HepG2 (cell line): ENCODE measurements around the gene DPH3. TPM values are rescaled to one million over a fixed set of nuclear protein-coding genes. Genes with fewer than 3 reads are reported as not detected.

Experiments used
- ARNT2 ChIP-seq: sonication (generic); formaldehyde crosslinking; IDR thresholded peaks from 2 replicates; pipeline ENCODE4 v1.8.0; 2022; ENCODE audit warnings: mild to moderate bottlenecking, low read depth, missing genetic modification reagents, moderate library complexity
- BRD4 ChIP-seq: sonication (generic); formaldehyde crosslinking; IDR thresholded peaks from 2 replicates; pipeline ENCODE4 v1.4.0; 2020; ENCODE audit warnings: missing genetic modification reagents
- CAMTA2 ChIP-seq: sonication (generic); formaldehyde crosslinking; IDR thresholded peaks from 2 replicates; pipeline ENCODE4 v1.4.0; 2020; ENCODE audit warnings: mild to moderate bottlenecking, missing genetic modification reagents, borderline replicate concordance
- CBX2 ChIP-seq, 2 experiments: fragments of 200-600 bp in 1 of 2; sonication (generic); formaldehyde crosslinking in 1 of 2; IDR thresholded peaks; 2 replicates each; pipeline versions ENCODE4 v1.7.0 to v1.8.1; 2018 to 2022; ENCODE audit warnings: low read depth in 2 of 2, low read length in 1 of 2, mild to moderate bottlenecking in 1 of 2, missing genetic modification reagents in 1 of 2
- CENPT ChIP-seq: sonication (generic); formaldehyde crosslinking; IDR thresholded peaks from 2 replicates; pipeline ENCODE4 v1.8.0; 2022; ENCODE audit warnings: low read depth, mild to moderate bottlenecking, moderate library complexity, missing genetic modification reagents
- CHD2 ChIP-seq: IDR thresholded peaks from 2 replicates; pipeline ENCODE4 v1.6.1; 2011; ENCODE audit warnings: low read depth, low read length, improper control_type of control experiment
- DPF2 ChIP-seq: sonication (generic); formaldehyde crosslinking; IDR thresholded peaks from 2 replicates; pipeline ENCODE4 v1.4.0; 2020; ENCODE audit warnings: mild to moderate bottlenecking, low read depth, missing genetic modification reagents, borderline replicate concordance
- FIP1L1 ChIP-seq: fragments of 200-400 bp; formaldehyde crosslinking; IDR thresholded peaks from 2 replicates; pipeline ENCODE4 v1.6.1; 2018; ENCODE audit warnings: low read depth, mild to moderate bottlenecking, low read length, moderate library complexity, borderline replicate concordance; ENCODE audit not compliant: insufficient read depth
- GLI4 ChIP-seq: sonication (generic); formaldehyde crosslinking; IDR thresholded peaks from 2 replicates; pipeline ENCODE4 v1.5.1; 2020; ENCODE audit warnings: missing genetic modification reagents, mild to moderate bottlenecking, moderate library complexity, borderline replicate concordance
- HOXD1 ChIP-seq: sonication (generic); formaldehyde crosslinking; IDR thresholded peaks from 2 replicates; pipeline ENCODE4 v1.5.0; 2020; ENCODE audit warnings: missing genetic modification reagents
- KLF9 ChIP-seq: IDR thresholded peaks from 2 replicates; pipeline ENCODE4 v1.6.1; 2016; ENCODE audit warnings: low read depth
- MAFF ChIP-seq: IDR thresholded peaks from 2 replicates; pipeline ENCODE4 v1.6.1; 2011; ENCODE audit warnings: low read depth, low read length, improper control_type of control experiment
- MAZ ChIP-seq, 2 experiments: sonication (generic) in 1 of 2; formaldehyde crosslinking in 1 of 2; IDR thresholded peaks; 2 replicates each; pipeline versions ENCODE4 v1.5.0 to v1.6.1; 2012 to 2020; ENCODE audit warnings: low read depth in 2 of 2, mild to moderate bottlenecking in 2 of 2, borderline replicate concordance in 1 of 2, improper control_type of control experiment in 1 of 2, low read length in 1 of 2, missing genetic modification reagents in 1 of 2, moderate library complexity in 1 of 2
- MBD4 ChIP-seq: IDR thresholded peaks from 2 replicates; pipeline ENCODE4 v1.6.1; 2012; ENCODE audit warnings: low read length, inconsistent platforms, borderline replicate concordance
- NR1H2 ChIP-seq: sonication (generic); formaldehyde crosslinking; IDR thresholded peaks from 2 replicates; pipeline ENCODE4 v1.8.1; 2022; ENCODE audit warnings: low read depth, missing genetic modification reagents, borderline replicate concordance
- PRMT3 ChIP-seq: sonication (generic); formaldehyde crosslinking; IDR thresholded peaks from 2 replicates; pipeline ENCODE4 v1.8.1; 2022; ENCODE audit warnings: low read depth, mild to moderate bottlenecking, moderate library complexity, missing genetic modification reagents, borderline replicate concordance
- SYNCRIP ChIP-seq: fragments of 200-400 bp; formaldehyde crosslinking; IDR thresholded peaks from 2 replicates; pipeline ENCODE4 v1.6.1; 2018; ENCODE audit warnings: mild to moderate bottlenecking, low read depth, low read length; ENCODE audit not compliant: insufficient read depth
- ZNF17 ChIP-seq: sonication (generic); formaldehyde crosslinking; IDR thresholded peaks from 2 replicates; pipeline ENCODE4 v1.5.0; 2020; ENCODE audit warnings: mild to moderate bottlenecking, missing genetic modification reagents
- ZNF274 ChIP-seq: sonication (generic); formaldehyde crosslinking; IDR thresholded peaks from 2 replicates; pipeline ENCODE4 v1.5.1; 2020; ENCODE audit warnings: mild to moderate bottlenecking, missing genetic modification reagents
- ZNF563 ChIP-seq: sonication (generic); formaldehyde crosslinking; IDR thresholded peaks from 2 replicates; pipeline ENCODE4 v1.8.0; 2022; ENCODE audit warnings: mild to moderate bottlenecking, moderate library complexity, missing genetic modification reagents
- ZNF703 ChIP-seq: sonication (generic); formaldehyde crosslinking; IDR thresholded peaks from 2 replicates; pipeline ENCODE4 v1.5.1; 2020; ENCODE audit warnings: missing genetic modification reagents, mild to moderate bottlenecking, moderate library complexity, borderline replicate concordance
- polyA plus RNA-seq, 8 experiments: library from polyadenylated mRNA; depleted of rRNA in 3 of 8; stranded (reverse) in 7 of 8; unstranded in 1 of 8; fragments of >200 nt; fragmentation: Illumina TruSeq in 4 of 8; extraction: Trizol in 4 of 8; gene quantifications; 2 replicates each; pipeline versions ENCODE4 v1.2.1 to v1.2.3, GENCODE V29; 2011 to 2016; ENCODE audit warnings: low read depth in 4 of 8, missing spikeins in 1 of 8, mixed read lengths in 1 of 8; ENCODE audit not compliant: insufficient read depth in 1 of 8
- total RNA-seq, 5 experiments: library from RNA; depleted of rRNA; stranded (reverse); fragments of >200 nt; fragmentation: Illumina TruSeq; extraction: Trizol; gene quantifications; 2 replicates each; pipeline ENCODE4 v1.2.3, GENCODE V29; 2016; ENCODE audit warnings: low read depth in 1 of 5
- TF ChIP-seq, protein P1 (sequence below): sonication (generic); formaldehyde crosslinking; IDR thresholded peaks from 2 replicates; pipeline ENCODE4 v1.5.1; 2020; ENCODE audit warnings: mild to moderate bottlenecking, missing genetic modification reagents, moderate library complexity

The DPH3 gene
- total and polyA plus RNA-seq, 2 of the 13 experiments (the other 11 are each of a cell fraction or from before 2014, with no cell fraction given) = 18.3 to 21.6 TPM

DNA sequence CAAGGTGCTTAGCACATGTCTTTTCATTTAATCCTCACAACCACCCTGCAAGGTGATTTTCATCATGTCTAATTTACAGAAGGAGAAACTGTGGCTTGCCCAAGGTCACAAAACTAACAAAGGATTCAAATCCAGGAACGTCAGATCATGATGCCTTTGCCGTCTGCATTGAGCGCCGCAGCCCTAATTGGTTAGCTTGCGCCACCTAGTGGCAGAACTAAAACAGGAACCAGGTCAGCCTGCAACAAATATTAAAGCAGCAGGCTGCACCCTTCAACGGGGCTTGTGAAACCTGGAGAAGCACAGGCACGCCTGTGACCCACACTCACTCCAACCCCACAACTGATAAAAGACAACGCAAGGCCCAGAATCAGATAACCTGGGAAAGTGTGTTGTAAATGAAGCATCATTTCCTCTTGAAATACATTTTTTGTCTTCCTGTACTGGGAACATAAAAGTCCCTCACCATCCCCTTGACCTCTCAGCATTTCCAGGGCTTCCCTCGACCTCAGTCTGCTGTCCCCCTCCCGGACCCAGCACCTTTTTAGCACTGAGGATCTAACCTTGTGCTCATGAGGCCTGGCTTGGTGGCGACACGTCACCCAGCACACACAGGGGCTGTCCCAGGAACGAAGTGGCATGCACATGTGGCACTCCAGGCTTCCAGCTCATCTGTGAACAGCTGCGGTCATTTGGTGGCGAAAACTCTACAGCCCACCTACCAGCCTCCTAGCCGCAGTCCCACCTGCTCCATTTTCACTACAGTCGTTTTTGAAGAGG is 17.3 kb downstream of the DPH3 start (continued):
- TF ChIP-seq DPF2 (no peak), ZNF563 (CRISPR knock-in tag) (no peak), MAZ (IDR thresholded peaks at IDR 0.05; ENCODE audit: borderline replicate concordance, low read depth, low read length) (no peak), MAZ (CRISPR knock-in tag; IDR thresholded peaks at IDR 0.05; ENCODE audit: low read depth) (no peak), HOXD1 (CRISPR knock-in tag) (no peak), PRMT3 (no peak), ZNF703 (CRISPR knock-in tag) (no peak), ZNF17 (CRISPR knock-in tag) (no peak), CHD2 (no peak), MAFF (no peak), CENPT (CRISPR knock-in tag) (no peak), CBX2 (IDR thresholded peaks at IDR 0.05; ENCODE audit: low read depth, low read length) (no peak), CBX2 (CRISPR knock-in tag; IDR thresholded peaks at IDR 0.05; ENCODE audit: low read depth) (no peak), CAMTA2 (CRISPR knock-in tag) (no peak), GLI4 (CRISPR knock-in tag) (no peak), BRD4 (no peak), MBD4 (no peak), SYNCRIP (no peak), ARNT2 (no peak), KLF9 (CRISPR knock-in tag) (no peak), NR1H2 (CRISPR knock-in tag) (no peak), FIP1L1 (no peak), ZNF274 (CRISPR knock-in tag) (no peak)
- TF ChIP-seq, protein P1, sequence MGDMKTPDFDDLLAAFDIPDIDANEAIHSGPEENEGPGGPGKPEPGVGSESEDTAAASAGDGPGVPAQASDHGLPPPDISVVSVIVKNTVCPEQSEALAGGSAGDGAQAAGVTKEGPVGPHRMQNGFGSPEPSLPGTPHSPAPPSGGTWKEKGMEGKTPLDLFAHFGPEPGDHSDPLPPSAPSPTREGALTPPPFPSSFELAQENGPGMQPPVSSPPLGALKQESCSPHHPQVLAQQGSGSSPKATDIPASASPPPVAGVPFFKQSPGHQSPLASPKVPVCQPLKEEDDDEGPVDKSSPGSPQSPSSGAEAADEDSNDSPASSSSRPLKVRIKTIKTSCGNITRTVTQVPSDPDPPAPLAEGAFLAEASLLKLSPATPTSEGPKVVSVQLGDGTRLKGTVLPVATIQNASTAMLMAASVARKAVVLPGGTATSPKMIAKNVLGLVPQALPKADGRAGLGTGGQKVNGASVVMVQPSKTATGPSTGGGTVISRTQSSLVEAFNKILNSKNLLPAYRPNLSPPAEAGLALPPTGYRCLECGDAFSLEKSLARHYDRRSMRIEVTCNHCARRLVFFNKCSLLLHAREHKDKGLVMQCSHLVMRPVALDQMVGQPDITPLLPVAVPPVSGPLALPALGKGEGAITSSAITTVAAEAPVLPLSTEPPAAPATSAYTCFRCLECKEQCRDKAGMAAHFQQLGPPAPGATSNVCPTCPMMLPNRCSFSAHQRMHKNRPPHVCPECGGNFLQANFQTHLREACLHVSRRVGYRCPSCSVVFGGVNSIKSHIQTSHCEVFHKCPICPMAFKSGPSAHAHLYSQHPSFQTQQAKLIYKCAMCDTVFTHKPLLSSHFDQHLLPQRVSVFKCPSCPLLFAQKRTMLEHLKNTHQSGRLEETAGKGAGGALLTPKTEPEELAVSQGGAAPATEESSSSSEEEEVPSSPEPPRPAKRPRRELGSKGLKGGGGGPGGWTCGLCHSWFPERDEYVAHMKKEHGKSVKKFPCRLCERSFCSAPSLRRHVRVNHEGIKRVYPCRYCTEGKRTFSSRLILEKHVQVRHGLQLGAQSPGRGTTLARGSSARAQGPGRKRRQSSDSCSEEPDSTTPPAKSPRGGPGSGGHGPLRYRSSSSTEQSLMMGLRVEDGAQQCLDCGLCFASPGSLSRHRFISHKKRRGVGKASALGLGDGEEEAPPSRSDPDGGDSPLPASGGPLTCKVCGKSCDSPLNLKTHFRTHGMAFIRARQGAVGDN (CRISPR knock-in tag) = peak; percentile 86
